AG10803 (cell line): ENCODE data around the gene PAPSS1.
A peak's percentile ranks its signal among the peaks of the same experiment; 100 is the strongest.

Experiments used
- DNase-seq: peaks from one replicate; pipeline ENCODE4 v3.0.0; 2010; ENCODE audit warnings: low read depth
- H3K4me3 ChIP-seq: 2 replicates; pipeline ENCODE4 v1.5.1; 2011; ENCODE audit warnings: mild to moderate bottlenecking, low read length, control low read depth
- TF ChIP-seq, protein P1 (sequence below): conservative IDR thresholded peaks from 2 replicates; pipeline ENCODE4 v1.5.1; 2011; ENCODE audit warnings: mild to moderate bottlenecking, low read length, control low read depth, inconsistent platforms

The PAPSS1 gene

DNA sequence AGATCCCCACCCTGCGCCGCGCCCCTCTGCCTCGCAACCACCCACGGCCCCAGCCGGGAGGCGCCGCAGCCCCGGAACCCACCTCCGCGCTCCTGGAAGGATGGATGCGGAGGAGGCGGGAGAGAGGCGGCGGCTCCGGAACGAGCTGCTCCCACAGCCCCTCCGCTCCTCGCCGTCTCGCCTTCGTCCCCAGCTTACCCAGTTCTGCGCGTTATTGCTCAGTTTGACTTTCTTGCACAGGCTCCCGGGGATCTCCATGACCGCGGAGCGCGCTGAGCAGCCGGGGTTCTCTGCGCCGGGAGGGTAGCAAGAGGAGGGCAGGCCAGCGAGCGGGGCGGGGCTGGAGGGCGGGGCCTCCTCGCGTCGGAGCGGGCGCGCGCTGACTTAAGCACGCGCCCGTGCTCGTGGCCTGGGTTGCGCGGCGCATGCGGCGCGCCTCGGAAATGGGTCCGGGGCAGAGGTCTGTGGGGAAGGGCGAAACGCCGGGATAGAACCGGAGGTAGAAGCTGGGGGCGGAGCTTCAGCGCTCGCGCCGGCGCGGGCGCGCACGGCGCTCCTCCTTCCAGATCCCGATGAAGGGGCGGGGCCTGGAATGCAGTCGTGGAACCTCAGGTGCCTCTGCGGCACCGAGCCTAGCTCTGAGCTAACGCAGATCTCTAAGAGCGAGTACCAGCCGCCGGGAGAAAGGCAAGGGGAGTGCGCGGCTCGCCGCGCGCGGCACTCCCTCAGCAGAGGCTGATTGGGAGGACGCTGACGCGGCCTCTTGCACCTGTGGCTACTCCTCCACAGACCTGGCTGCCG lies at the start of gene PAPSS1:
TSS of gene PAPSS1 (minus strand) at position 313 of the 801 bp plus-strand sequence. CDS start at position 258, 55 bp downstream.
- TF ChIP-seq, protein P1, sequence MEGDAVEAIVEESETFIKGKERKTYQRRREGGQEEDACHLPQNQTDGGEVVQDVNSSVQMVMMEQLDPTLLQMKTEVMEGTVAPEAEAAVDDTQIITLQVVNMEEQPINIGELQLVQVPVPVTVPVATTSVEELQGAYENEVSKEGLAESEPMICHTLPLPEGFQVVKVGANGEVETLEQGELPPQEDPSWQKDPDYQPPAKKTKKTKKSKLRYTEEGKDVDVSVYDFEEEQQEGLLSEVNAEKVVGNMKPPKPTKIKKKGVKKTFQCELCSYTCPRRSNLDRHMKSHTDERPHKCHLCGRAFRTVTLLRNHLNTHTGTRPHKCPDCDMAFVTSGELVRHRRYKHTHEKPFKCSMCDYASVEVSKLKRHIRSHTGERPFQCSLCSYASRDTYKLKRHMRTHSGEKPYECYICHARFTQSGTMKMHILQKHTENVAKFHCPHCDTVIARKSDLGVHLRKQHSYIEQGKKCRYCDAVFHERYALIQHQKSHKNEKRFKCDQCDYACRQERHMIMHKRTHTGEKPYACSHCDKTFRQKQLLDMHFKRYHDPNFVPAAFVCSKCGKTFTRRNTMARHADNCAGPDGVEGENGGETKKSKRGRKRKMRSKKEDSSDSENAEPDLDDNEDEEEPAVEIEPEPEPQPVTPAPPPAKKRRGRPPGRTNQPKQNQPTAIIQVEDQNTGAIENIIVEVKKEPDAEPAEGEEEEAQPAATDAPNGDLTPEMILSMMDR: no peak
- DNase-seq: peak; percentile 96
- peak within 1 kb of the TSS; percentile 90 for H3K4me3 ChIP-seq

DNA sequence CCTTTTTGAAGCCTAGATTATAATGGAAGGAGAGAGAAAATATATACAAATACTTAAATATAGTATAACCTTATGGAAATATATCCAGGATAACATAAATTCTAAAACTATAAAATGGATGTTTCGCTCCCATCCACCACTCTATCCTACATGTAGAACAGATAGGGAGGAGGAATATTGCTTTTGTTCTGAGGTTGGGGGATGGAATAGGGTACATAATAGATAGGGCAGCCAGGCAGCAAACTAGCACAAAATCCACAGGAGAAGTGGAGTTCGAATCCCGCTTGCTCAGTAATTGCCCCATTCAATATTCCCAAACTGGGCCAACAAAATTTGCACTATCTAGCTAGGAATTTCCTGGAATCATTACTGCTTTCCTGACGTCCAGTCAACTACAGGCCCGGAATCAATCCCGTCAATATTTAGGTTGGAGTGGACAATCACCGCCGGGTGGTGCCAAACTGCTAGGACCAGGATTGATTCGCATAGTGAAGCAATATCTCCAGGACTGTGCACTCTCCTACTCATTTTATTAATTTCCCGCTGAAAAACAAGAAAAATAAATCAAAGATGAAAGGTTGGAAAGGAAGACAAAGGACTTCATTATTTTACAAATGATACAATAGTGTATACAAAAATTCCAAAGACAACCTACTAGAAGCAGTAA lies 40.4 kb upstream of the PAPSS1 start:
- no peak for DNase-seq
- TF ChIP-seq, protein P1: peak; percentile 35

DNA sequence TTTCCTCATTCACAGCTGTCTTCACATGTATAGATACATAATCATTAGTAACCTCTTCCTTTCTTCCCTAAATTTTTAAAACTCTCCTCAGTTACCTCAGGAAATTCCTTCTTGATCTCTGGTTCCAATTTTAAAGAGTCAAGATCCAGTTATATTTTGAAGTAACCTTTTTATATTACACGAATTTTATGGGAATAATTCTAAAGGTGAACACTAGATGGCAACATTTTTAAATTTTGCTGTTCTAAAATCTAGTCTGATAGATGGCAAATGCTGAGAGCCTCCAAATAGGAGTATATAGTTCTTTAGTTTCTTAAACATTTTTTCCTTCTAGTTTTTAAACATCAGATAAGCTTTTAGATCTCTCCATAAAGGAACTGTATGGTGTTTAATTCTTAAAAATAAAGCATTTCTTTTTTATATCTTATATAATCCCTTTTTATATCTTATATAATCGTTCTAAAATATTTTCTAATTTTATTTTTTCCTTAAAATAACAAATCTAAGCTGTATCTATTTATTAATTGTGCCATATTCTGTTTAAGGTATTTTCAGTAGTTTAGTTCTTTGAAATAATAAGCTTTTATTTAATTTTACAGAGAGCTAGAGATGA lies 37.9 kb upstream of the PAPSS1 start:
- H3K4me3 ChIP-seq: no peak overlapping the region
- peak; percentile 47 for DNase-seq
- TF ChIP-seq, protein P1: peak; percentile 57

More for the DNA sequence above, 40.4 kb upstream of the PAPSS1 start:
- H3K4me3 ChIP-seq: no peak overlapping the region

DNA sequence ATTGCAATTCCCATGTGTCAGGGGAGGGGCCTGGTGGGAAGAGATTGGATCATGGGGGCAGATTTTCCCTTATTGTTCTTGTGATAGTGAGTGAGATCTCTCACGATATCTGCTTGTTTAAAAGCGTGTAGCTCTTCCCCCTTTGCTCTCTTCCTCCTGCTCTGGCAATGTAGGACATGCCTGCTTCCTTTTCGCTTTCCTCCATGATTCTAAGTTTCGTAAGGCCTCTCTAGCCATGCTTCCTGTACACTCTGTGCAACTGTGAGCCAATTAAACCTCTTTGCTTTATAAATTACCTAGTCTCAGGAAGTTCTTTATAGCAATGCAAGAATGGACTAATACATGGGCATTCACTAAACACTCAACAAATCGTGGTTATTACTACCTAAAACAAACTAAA lies 37.2 kb upstream of the PAPSS1 start:
- no peak for DNase-seq
- TF ChIP-seq, protein P1: no peak
- no peak overlapping the region for H3K4me3 ChIP-seq

DNA sequence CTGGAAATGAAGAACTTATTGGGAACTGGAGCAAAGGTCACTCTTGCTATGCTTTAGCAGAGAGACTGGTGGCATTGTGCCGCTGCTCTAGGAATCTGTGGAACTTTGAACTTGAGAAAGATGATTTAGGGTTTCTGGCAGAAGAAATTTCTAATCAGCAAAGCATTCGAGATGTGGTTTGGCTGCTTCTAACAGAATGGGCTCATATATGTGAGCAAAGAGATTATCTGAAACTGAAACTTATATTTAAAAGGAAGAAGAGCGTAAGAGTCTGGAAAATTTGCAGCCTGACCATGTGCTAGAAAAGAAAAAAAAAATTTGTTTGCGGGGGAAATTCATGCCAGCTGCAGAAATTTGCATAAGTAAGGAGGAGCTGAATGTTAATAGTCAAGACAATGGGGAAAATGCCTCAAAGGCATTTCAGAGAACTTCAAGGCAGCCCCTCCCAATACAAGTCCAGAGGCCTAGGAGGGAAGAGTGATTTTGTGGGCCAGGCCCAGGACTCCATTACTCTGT lies 35.9 kb upstream of the PAPSS1 start:
- no peak overlapping the region for H3K4me3 ChIP-seq
- TF ChIP-seq, protein P1: no peak
- DNase-seq: peak; percentile 39

DNA sequence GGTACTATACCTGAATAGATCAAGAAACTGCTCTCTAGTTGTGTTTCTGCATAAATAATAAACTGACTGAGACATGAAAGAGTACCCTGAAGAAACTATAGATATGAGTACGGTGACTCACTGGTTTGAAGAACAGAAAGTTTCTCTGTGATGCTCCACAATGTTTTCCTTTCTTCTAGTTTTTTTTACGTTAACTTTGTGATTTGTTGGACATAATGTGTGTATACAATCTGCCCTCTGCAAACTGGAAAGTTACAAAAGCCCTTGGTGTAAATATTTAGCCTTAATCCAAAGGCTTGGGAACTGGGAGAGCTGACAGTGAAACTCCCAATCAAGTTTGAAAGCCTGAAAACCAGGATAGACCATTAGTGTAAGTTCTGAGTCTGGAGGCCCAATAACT lies 31.6 kb upstream of the PAPSS1 start:
- no peak overlapping the region for H3K4me3 ChIP-seq
- no peak for DNase-seq
- TF ChIP-seq, protein P1: no peak
